GM12878 (cell line): ENCODE data around the gene CCDC134. TPM values are rescaled to one million over a fixed set of nuclear protein-coding genes. Genes with fewer than 3 reads are reported as not detected.
A peak's percentile ranks its signal among the peaks of the same experiment; 100 is the strongest.

ENCODE experiments used
- ATAC-seq: fragments of 200-7000 bp; cut with Tn5 transposase; 3 replicates; pipeline ENCODE4 v1.9.1; 2020; ENCODE audit warnings: mild to moderate bottlenecking, moderate library complexity
- BruUV-seq: library from RNA; stranded (reverse); fragments of 400-500 nt; replicated peaks from 2 replicates; lab custom pipeline; 2021; lab: Mats Ljungman, UMichigan
- CTCF ChIA-PET: fragments of 300-600 bp; sonication (Branson Sonifier 250); formaldehyde crosslinking; extraction: SDS; loops from one replicate; lab custom pipeline; 2021; ENCODE audit warnings: inconsistent platforms; lab: Yijun Ruan, JAX
- POLR2A ChIA-PET: fragments of 350-600 bp; formaldehyde crosslinking; extraction: SDS; loops from one replicate; lab custom pipeline; 2021; ENCODE audit warnings: inconsistent platforms; lab: Charles Lee
- RAD21 ChIA-PET: fragments of 300-600 bp; sonication (Branson Sonifier 250); formaldehyde crosslinking; loops from one replicate; lab custom pipeline; 2023; ENCODE audit warnings: antibody characterized with exemption; ENCODE audit not compliant: unreplicated experiment; lab: Charles Lee
- SMC1A ChIA-PET: fragments of 300-600 bp; sonication (Branson Sonifier 250); formaldehyde crosslinking; loops from one replicate; lab custom pipeline; 2023; ENCODE audit not compliant: unreplicated experiment, uncharacterized antibody; lab: Charles Lee
- DNase-seq: peaks from one replicate; pipeline ENCODE4 v3.0.0-alpha.2; 2011; ENCODE audit warnings: low read depth, low spot score
- FAIRE-seq: peaks from 3 replicates; lab custom pipeline; 2011; peaks lifted over from hg19 to GRCh38; lab: Jason Lieb, UNC
- H2AFZ ChIP-seq: 2 replicates; pipeline ENCODE4 v1.6.0; 2011; ENCODE audit warnings: low read depth, low read length, control low read depth; ENCODE audit not compliant: control insufficient read depth
- H3K27ac ChIP-seq: 2 replicates; pipeline ENCODE4 v1.5.1; 2011; ENCODE audit warnings: control low read depth; ENCODE audit not compliant: control insufficient read depth, insufficient read depth
- H3K27me3 ChIP-seq, 2 experiments: replicated peaks in 1 of 2; 2 replicates each; pipeline versions ENCODE4 v1.6.0 to v1.6.1; 2011; ENCODE audit warnings: low read length in 1 of 2; ENCODE audit not compliant: control insufficient read depth in 2 of 2, insufficient read depth in 2 of 2
- H3K36me3 ChIP-seq, 2 experiments: 2 replicates each; pipeline ENCODE4 v1.5.1; 2011; ENCODE audit warnings: low read length in 1 of 2; ENCODE audit not compliant: control insufficient read depth in 2 of 2, insufficient read depth in 2 of 2
- H3K4me1 ChIP-seq: 2 replicates; pipeline ENCODE4 v1.6.1; 2011; ENCODE audit warnings: mild to moderate bottlenecking, low read length, moderate library complexity, mixed read lengths; ENCODE audit not compliant: control insufficient read depth, insufficient read depth
- H3K4me2 ChIP-seq: 2 replicates; pipeline ENCODE4 v1.6.0; 2011; ENCODE audit warnings: control low read depth; ENCODE audit not compliant: control insufficient read depth, insufficient read depth
- H3K4me3 ChIP-seq: fragments of 200-600 bp; sonication (generic); 2 replicates; pipeline ENCODE4 v1.5.1; 2016
- H3K79me2 ChIP-seq: 2 replicates; pipeline ENCODE4 v1.6.0; 2011; ENCODE audit warnings: low read length; ENCODE audit not compliant: control insufficient read depth, insufficient read depth
- H3K9ac ChIP-seq: 2 replicates; pipeline ENCODE4 v1.8.0; 2011; ENCODE audit warnings: low read length, control low read depth, mixed read lengths; ENCODE audit not compliant: control insufficient read depth, insufficient read depth
- H3K9me3 ChIP-seq: replicated peaks from 3 replicates; pipeline ENCODE4 v1.5.1; 2011; ENCODE audit warnings: mild to moderate bottlenecking, low read length; ENCODE audit not compliant: control insufficient read depth, insufficient read depth
- H4K20me1 ChIP-seq: 2 replicates; pipeline ENCODE4 v1.6.0; 2011; ENCODE audit not compliant: control insufficient read depth, insufficient read depth
- CBX3 ChIP-seq: fragments of 200-600 bp; sonication (generic); IDR thresholded peaks from 2 replicates; pipeline ENCODE4 v1.6.1; 2016; ENCODE audit warnings: low read depth, borderline replicate concordance
- ELK1 ChIP-seq: IDR thresholded peaks from 2 replicates; pipeline ENCODE4 v1.6.1; 2012; ENCODE audit warnings: low read depth, low read length, improper control_type of control experiment
- ETV6 ChIP-seq, 2 experiments: fragments of 450-650 bp in 1 of 2; IDR thresholded peaks in 1 of 2; conservative IDR thresholded peaks in 1 of 2; 2 replicates each; pipeline ENCODE4 v1.6.1; 2014; ENCODE audit warnings: antibody characterized with exemption in 1 of 2, borderline replicate concordance in 1 of 2, low read depth in 1 of 2, mild to moderate bottlenecking in 1 of 2, moderate library complexity in 1 of 2
- FOS ChIP-seq: IDR thresholded peaks from 3 replicates; pipeline ENCODE4 v1.6.1; 2011; ENCODE audit warnings: borderline replicate concordance; ENCODE audit not compliant: insufficient read length; ENCODE audit errors: extremely low read depth
- GATAD2B ChIP-seq: fragments of 450-650 bp; conservative IDR thresholded peaks from 2 replicates; pipeline ENCODE4 v1.6.1; 2017; ENCODE audit warnings: low read depth, mild to moderate bottlenecking, moderate library complexity
- JUND ChIP-seq: IDR thresholded peaks from 2 replicates; pipeline ENCODE4 v1.6.1; 2012; ENCODE audit warnings: low read depth, mild to moderate bottlenecking, low read length, improper control_type of control experiment, moderate library complexity
- MLLT1 ChIP-seq: fragments of 450-650 bp; IDR thresholded peaks from 2 replicates; pipeline ENCODE4 v1.6.1; 2016; ENCODE audit warnings: mild to moderate bottlenecking
- NFIC ChIP-seq: IDR thresholded peaks from 2 replicates; pipeline ENCODE4 v1.6.1; 2012; ENCODE audit warnings: low read depth, mild to moderate bottlenecking, inconsistent platforms, low read length, moderate library complexity
- NFXL1 ChIP-seq: fragments of 450-650 bp; IDR thresholded peaks from 2 replicates; pipeline ENCODE4 v1.6.1; 2017; ENCODE audit warnings: antibody characterized with exemption, mild to moderate bottlenecking, borderline replicate concordance
- NR2F1 ChIP-seq: fragments of 450-650 bp; conservative IDR thresholded peaks from 2 replicates; pipeline ENCODE4 v1.6.1; 2017; ENCODE audit warnings: mild to moderate bottlenecking
- NRF1 ChIP-seq: conservative IDR thresholded peaks from 2 replicates; pipeline ENCODE4 v1.6.1; 2011; ENCODE audit warnings: mild to moderate bottlenecking, low read depth, low read length, improper control_type of control experiment
- PAX8 ChIP-seq: fragments of 450-650 bp; IDR thresholded peaks from 2 replicates; pipeline ENCODE4 v1.6.1; 2017; ENCODE audit warnings: mild to moderate bottlenecking, moderate library complexity
- PML ChIP-seq: IDR thresholded peaks from 2 replicates; pipeline ENCODE4 v1.6.1; 2012; ENCODE audit warnings: low read length, inconsistent platforms
- RFX5 ChIP-seq: IDR thresholded peaks from 2 replicates; pipeline ENCODE4 v1.6.1; 2011; ENCODE audit warnings: low read depth, low read length, improper control_type of control experiment
- SMAD1 ChIP-seq: fragments of 450-650 bp; IDR thresholded peaks from 2 replicates; pipeline ENCODE4 v1.6.1; 2018; ENCODE audit warnings: mild to moderate bottlenecking, low read depth; ENCODE audit not compliant: partially characterized antibody
- TBL1XR1 ChIP-seq: IDR thresholded peaks from 2 replicates; pipeline ENCODE4 v1.6.1; 2012; ENCODE audit warnings: low read depth, low read length, improper control_type of control experiment
- YBX1 ChIP-seq: fragments of 450-650 bp; IDR thresholded peaks from 2 replicates; pipeline ENCODE4 v1.6.1; 2016; ENCODE audit warnings: antibody characterized with exemption
- ZBTB4 ChIP-seq: fragments of 450-650 bp; formaldehyde crosslinking; IDR thresholded peaks from 2 replicates; pipeline ENCODE4 v1.4.0; 2022; ENCODE audit warnings: mild to moderate bottlenecking, moderate library complexity
- WGBS: methylation state at CpG from one replicate; pipeline ENCODE4 v1.1.6; 2016; ENCODE audit warnings: low lambda C conversion rate; ENCODE audit not compliant: insufficient replicate concordance, insufficient coverage; ENCODE audit errors: missing lambda C conversion rate; 5-methylcytosine and 5-hydroxymethylcytosine counted together
- in situ Hi-C: fragments of 300-500 bp; cut with MboI; formaldehyde crosslinking; loops from 9 replicates; pipeline ENCODE4 v1.14.3; 2018; ENCODE audit warnings: mixed read lengths
- intact Hi-C: fragments of 100-400 bp; cut with micrococcal nuclease; formaldehyde crosslinking; loops from one replicate; pipeline ENCODE4 v1.14.2; 2022; ENCODE audit not compliant: unreplicated experiment
- polyA plus RNA-seq, 11 experiments: library from polyadenylated mRNA; depleted of rRNA in 4 of 11; unstranded in 6 of 11; stranded (reverse) in 5 of 11; fragments of >200 nt; fragmentation: Nextera tagmentation in 4 of 11; fragmentation: Illumina TruSeq in 1 of 11; extraction: Ambion mirVana in 4 of 11; extraction: Trizol in 1 of 11; gene quantifications; 1 replicate in 1 of 11; 2 replicates in 10 of 11; pipeline versions ENCODE4 v1.2.1 to v1.2.3, GENCODE V29; 2011 to 2016; ENCODE audit warnings: inconsistent platforms in 2 of 11, missing spikeins in 2 of 11, low read depth in 1 of 11
- total RNA-seq, 4 experiments: library from RNA; depleted of rRNA in 3 of 4; stranded (reverse); fragments of >200 nt in 3 of 4; fragmentation: Illumina TruSeq in 1 of 4; extraction: Trizol in 1 of 4; gene quantifications; 2 replicates each; pipeline versions ENCODE4 v1.2.1 to v1.2.3, GENCODE V29; 2013 to 2021

The CCDC134 gene
- total and polyA plus RNA-seq, 10 of the 15 experiments (the other 5 are each of a cell fraction or from before 2014, with no cell fraction given): 0.35 to 19.3 (median 11.8) TPM

- peak; percentile 83 for DNase-seq
- TF ChIP-seq MLLT1 (0 out of 2 replicates have a peak, but pooled peaks have one; percentile 43), ETV6 (conservative IDR thresholded peaks at IDR 0.05 in 1 of 2, IDR thresholded peaks at IDR 0.05 in 1 of 2; ENCODE audit: borderline replicate concordance in 1 of 2, low read depth in 1 of 2) (peak in 1 of 2 experiments; percentile 37; a peak in 1 of 4 replicates), ZBTB4 (CRISPR knock-in tag) (no peak), PAX8 (no peak), FOS (peak; percentile 20), NR2F1 (peak; percentile 75), PML (no peak), JUND (peak; percentile 32; the same call in 1 of the 2 replicates), TBL1XR1 (peak; percentile 91), NFXL1 (no peak), YBX1 (no peak), RFX5 (0 out of 2 replicates have a peak, but pooled peaks have one; percentile 29), CBX3 (no peak), NRF1 (no peak), ELK1 (peak; percentile 58; the same call in 1 of the 2 replicates), SMAD1 (no peak), NFIC (no peak), GATAD2B (no peak; the same call in 1 of the 2 replicates)
These were observed 61.7 kb downstream of the CCDC134 start for GRCh38 chr22:41862160-41862529.

More at GRCh38 chr22:41862160-41862529, 61.7 kb downstream of the CCDC134 start:
- Histone ChIP-seq H3K4me1 (peaks cover 57% of the 10 kb centered on the region), H3K79me2 (peaks cover 78% of the 10 kb centered on the region), H3K9ac (peak overlapping the region; percentile 72), H3K4me2 (peak overlapping the region; percentile 92), H2AFZ (no peak overlapping the region), H3K9me3 (no peaks in the 10 kb centered on the region), H4K20me1 (no peaks in the 10 kb centered on the region; the same call in none of the 2 replicates), H3K4me3 (peak overlapping the region; percentile 47; the same call in 1 of the 2 replicates), H3K36me3 (peaks cover 7 to 10% of the 10 kb centered on the region in 2 experiments), H3K27ac (peak overlapping the region; percentile 97), H3K27me3 (no peaks in the 10 kb centered on the region)
- ATAC-seq (peak; percentile 67), FAIRE-seq (peak; percentile 61)
- intact Hi-C loops (loop anchor here (1.0 to 5.0 kb wide), 3 partner anchors 29 to 165 kb away; partner anchors contain the start of genes MEI1 and SREBF2), in situ Hi-C loops (no loop called here)
- RAD21 ChIA-PET: interaction anchor here (0.7 to 6.5 kb wide), 38 partner anchors 10 to 414 kb away, joined by 3 to 101 read pairs (median 5); partner anchors contain the start of genes CCDC134, CENPM, MEI1 and NAGA
- POLR2A ChIA-PET: interaction anchor here (0.8 to 11.8 kb wide), 26 partner anchors 9 to 228 kb away, joined by 3 to 135 read pairs (median 6); partner anchors contain the start of genes CCDC134, CENPM, NDUFA6 and SNU13
- 2% methylated on average over 4 of the region's 4 CpGs for WGBS
- CTCF ChIA-PET: interaction anchor here (0.7 to 4.5 kb wide), 29 partner anchors 9 to 195 kb away, joined by 3 to 41 read pairs (median 5); partner anchors contain the start of genes CENPM, SHISA8, SMIM45 and SREBF2
- BruUV-seq: no TSS peak
- SMC1A ChIA-PET: interaction anchor here (0.9 to 3.8 kb wide), 41 partner anchors 9 to 583 kb away, joined by 3 to 49 read pairs (median 5); partner anchors contain the start of genes CCDC134, CENPM, SREBF2 and TNFRSF13C
